HG03571 (cell line): Measurements from ENCODE around the gene GDF2.

ENCODE experiments used
- ATAC-seq: cut with Tn5 transposase; IDR thresholded peaks from one replicate; pipeline ENCODE4 v1.9.1; 2021; ENCODE audit not compliant: unreplicated experiment

Gene GDF2

DNA sequence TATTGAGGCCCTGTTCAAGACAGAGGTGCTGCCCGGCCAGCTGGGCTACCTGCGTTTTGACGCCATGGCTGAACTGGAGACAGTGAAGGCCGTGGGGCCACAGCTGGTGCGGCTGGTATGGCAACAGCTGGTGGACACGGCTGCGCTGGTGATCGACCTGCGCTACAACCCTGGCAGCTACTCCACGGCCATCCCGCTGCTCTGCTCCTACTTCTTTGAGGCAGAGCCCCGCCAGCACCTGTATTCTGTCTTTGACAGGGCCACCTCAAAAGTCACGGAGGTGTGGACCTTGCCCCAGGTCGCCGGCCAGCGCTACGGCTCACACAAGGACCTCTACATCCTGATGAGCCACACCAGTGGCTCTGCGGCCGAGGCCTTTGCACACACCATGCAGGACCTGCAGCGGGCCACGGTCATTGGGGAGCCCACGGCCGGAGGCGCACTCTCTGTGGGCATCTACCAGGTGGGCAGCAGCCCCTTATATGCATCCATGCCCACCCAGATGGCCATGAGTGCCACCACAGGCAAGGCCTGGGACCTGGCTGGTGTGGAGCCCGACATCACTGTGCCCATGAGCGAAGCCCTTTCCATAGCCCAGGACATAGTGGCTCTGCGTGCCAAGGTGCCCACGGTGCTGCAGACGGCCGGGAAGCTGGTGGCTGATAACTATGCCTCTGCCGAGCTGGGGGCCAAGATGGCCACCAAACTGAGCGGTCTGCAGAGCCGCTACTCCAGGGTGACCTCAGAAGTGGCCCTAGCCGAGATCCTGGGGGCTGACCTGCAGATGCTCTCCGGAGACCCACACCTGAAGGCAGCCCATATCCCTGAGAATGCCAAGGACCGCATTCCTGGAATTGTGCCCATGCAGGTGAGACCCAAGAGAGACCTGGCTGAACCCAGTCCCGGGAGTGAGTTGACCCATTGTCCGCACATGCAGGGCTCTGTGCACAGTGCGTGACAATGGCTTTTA is 28.7 kb downstream of the GDF2 start:
- no peak for ATAC-seq

DNA sequence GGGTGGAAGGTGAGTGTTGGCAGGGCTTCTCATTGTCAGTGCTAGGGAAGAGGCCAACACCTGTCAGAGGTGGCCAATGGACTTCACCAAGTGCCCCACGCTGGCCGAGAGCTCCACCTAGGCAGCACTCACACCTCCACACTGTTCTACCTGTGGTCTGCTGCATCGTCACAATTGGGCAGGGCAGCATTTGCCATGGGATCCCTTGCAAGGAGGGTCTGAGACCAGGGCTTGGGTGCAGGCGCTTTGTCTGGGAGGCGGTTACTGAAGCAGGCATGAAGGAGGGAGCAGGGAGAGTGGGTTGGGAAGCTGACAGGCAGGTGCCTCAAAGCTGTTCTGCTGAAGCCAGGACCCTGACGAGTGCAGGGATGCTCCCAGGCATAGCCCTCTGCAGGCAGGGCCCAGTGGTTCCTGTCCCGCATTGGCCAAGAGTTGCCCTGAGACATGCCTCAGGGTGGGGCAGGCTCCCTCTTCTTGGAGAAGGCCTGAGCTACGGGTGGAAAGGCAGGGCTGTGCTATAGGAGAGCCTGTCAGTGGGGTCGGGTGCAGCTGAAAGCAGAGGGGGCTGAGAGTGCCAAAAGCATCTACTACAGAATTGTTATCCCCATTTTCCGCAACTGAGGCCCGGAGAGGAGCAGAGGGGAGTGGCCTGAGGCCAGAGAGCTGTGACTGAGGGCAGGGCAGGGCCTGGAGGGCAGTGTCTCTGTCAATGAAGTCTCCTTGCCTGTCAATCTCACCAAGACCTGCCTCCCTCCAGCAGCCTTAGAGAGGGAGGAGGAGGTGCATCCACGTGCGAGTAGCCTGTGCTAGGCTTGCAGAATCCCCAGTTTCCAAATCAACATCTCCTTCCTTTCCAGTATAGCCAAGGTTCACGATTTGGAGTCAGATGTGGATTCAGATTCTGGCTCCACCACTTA is 29.9 kb downstream of the GDF2 start:
- no peak for ATAC-seq

DNA sequence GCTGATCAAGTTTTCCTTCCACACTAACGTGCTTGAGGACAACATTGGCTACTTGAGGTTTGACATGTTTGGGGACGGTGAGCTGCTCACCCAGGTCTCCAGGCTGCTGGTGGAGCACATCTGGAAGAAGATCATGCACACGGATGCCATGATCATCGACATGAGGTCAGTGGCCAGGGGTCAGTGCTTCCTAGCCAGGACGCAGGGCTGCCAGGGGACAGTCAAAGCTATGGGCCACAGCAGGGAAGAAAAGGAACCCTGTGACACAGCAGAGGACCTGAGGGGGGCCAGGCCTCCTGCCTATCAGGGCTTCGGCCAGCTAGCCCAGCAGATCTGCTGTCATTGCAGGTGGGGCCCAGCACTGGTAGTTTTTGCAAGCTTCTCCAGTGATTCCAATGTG is 31.1 kb downstream of the GDF2 start:
- no peak for ATAC-seq

DNA sequence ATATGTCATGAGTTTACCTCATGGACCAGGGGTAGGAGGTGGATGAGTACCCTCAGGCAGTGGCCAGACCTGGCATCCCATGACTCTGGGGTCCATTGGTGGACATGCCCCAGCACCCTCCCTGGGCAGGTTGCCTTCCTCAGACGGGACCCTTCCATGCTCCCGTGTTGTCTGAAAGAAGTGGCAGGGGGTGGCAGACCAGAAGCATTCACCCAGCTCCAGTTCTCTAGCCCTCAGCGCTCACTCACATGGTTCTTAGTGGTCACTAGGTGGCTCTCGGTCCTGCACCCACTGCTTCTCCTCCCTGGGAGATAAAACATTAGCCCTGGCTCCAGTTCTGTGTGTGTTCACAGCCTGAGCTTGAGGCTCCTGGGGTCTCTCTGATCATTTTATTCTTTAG is 31.9 kb downstream of the GDF2 start:
- no peak for ATAC-seq

DNA sequence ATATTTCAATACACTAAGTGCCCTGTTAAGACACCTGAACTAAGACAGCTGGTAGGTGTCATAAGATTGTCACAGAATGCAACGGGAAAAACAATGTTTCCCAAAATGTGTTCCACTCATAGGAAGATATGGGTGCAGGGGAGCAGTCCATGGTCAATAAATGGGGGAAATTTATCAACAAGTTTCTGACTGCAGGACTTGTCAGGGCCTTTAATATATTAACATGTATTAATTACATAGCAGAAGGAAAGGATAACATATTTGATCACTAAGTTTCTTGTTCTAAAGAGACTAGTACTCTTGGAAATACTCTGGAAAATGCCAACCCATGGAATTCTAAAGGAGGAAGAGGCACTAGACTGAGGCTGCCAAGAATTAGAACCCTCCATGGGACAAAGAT is 32.6 kb downstream of the GDF2 start:
- no peak for ATAC-seq

DNA sequence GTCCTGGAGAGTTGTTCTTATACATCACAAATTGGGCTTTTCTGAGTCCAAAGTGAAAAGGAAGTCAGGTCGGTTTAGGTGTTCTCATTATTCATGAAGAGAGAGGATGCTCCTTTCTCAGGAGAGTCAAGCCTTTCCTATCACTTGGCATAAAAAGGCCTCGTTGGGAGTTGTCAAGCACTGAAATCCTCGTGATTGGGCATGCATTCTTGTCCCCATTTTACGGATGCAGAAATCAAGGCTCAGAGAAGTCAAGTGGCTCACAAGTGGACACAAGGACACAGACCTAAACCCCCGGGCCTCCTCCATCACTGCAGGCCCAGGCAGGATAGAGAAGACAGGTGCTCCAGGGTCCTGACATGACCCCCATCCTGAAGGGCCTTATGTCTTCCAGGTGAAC is 34.5 kb downstream of the GDF2 start:
- ATAC-seq, result no peak

DNA sequence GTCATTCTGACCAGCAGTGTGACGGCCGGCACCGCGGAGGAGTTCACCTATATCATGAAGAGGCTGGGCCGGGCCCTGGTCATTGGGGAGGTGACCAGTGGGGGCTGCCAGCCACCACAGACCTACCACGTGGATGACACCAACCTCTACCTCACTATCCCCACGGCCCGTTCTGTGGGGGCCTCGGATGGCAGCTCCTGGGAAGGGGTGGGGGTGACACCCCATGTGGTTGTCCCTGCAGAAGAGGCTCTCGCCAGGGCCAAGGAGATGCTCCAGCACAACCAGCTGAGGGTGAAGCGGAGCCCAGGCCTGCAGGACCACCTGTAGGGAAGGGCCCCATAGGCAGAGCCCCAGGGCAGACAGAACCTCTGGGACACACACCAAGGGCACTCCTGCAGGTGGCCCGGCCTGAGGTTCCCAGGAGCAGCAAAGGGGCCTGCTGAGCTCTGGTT is 34.9 kb downstream of the GDF2 start:
- ATAC-seq, result no peak

DNA sequence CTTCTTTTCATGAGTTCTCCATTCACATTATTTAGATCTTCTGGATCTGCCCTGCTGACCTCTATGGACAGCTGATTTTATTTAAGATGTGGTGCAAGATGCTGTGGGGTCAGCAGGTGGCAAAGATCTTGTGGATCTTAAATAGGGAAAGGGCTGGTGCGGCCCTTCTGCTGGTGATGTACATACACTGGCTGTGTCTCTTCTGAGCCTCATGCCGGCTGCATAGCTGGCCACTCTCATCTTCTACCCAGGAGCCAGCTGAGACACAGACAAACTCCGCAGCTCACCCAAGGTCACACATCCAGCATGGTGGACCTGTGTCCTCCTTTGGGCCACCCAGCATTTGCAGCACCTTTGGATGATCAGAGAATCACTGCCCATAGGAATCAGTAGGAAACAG is 35.7 kb downstream of the GDF2 start:
- ATAC-seq, result no peak

DNA sequence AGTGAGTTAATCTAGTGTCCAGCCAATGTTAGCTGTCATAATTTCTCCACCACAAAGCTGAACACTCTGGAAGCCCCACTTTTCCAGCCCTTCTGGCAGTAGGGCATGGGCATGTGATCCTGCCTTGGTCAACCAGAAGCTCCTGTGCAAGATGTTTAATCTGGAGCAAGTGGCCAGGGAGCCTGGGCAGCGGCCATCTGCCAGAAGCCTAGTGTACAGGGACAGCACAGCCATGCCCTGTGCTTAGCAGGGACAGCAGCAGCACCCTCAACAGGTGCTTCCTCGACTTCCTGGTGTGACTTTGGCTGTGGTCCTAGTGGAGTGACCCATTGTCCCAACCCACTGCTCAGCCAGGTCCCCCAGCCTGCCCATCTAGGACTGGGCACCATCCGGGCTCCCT is 36.2 kb downstream of the GDF2 start:
- ATAC-seq, result no peak

DNA sequence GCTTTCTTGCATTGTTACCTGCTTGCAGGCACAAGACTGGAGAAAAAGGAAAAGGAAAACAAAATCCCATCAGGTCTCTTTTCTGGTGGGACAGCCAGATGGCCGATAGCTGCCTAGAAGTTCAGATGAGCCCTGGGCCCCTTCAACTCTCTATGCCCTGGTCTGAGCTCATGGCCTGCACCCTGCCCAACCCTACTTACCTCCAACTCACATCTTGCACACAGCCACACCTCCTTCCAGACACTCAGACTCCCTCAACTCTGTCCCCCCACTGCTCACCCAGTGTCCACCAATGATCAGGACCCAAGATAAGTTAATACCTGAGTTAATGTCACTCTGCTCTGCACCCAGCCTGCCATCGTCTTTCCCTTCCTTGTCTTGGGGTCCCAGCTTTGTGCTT is 36.8 kb downstream of the GDF2 start:
- ATAC-seq, result no peak

DNA sequence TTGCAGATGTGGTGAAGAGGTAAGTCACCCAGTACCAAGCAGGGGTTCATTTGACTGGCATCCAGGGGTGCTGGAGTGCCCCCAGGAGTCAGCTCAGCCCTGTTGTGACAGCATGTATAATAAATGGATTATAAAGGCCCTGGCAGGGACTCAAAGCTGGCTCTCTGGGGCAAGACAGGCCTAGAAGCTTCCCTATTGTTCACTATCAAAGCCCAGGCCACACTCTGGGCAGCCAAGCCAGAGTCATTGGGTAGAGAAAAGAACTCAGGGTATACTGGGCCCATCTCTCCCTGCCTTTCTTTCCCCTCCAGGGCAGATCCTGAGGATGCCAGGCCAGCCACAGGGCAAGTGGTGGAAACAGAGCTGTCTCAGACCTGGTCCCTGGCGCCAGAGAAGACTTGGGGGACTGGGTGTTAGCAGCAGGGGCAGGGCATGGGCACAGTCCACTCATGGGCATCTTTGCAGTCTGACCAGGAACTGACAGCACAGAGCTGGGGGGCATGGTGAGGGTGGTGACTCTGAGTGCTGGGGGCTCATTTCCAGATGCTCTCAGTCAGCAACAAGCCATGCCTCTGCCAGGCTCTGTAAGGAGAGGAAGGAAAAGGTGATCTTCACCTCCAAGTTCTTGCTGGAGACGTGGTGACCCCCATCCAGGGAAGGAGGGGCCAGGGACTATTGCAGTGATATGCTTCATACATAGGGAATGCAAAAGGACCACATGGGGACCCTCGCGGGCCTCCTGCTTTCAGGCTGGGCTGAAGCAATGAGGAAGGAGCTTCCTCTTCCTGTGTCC is 37.6 kb downstream of the GDF2 start:
- no peak for ATAC-seq

DNA sequence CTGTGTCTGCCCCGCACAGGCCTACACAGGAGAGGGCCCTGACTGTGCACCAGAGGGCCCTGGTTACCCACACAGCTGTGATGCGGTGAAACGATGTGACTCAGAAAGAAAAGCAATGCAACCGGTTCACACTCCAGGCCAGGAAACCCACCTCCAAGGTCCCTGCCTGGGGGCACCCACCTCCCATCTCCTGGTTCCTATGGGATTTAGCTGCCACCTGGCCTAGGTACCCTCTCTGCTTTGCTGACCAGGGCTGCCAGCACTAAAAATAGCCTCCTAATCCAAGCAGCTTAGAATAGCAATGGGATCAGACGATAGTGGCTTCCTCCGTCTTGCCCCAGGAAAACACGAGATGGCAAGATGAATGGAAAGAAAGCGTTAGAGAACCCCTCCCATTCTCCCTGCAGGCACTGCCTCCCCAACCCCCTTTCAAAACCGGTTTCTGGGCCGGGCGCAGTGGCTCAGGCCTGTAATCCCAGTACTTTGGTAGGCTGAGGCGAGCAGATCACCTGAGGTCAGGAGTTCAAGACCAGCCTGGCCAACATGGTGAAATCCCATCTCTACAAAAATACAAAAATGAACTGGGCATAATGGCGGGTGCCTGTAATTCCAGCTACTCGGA is 38.3 kb downstream of the GDF2 start:
- no peak for ATAC-seq

DNA sequence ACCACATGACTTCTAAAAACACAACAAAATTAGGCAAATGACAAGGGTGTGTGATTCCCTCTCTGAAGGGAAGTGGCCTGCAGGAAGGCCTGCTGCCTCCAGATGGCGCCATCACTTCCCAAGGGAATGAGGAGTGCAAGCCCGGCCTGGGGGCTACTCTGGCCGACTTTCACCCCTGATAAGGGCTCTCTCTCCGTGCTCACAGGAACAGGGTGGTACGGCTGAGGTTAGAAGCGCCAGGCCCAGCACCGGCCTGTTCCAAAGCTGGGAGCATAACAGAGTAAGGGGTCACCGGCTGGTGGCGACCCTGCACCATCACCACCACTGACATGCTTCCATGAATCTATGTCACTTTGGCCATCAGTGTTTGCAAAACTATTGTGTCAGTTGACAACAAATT is 39.0 kb downstream of the GDF2 start:
- no peak for ATAC-seq

DNA sequence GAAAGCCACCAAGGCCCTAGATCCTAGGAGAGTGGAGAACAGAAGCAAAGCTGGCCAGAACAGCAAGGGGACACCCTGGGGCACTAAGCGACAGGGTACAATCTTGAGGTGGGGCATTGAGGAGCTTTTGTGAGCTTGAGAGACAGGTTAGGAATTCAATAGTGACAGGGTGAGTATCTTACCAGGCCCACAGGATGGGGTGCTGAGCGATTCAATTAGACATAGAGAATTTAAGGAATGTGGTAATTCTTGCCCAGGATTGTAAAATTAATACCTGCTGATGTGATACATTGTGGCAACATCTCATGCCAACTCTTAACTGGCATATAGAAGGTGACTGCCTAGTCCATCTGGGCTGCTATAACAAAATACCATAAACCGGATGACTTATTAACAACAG is 39.9 kb downstream of the GDF2 start:
- no peak for ATAC-seq

DNA sequence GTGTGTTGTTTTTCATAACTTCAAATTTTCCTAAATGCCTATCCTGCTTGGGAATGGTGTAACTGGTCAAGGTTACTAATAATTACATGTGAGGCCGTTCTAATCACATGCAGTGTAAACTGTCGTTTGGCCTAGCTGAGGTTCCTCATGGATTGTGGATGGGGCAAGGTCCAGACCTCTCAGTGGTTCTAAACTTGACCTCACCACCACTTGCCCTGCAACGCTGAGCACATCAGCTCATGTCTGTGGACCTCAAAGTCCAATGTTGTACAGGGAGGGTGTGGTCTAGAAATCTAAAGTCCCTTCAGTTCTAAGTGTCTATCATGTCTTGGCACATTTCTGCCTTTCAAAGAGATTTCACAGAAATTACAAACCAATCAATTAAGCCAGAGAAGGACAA is 41.5 kb downstream of the GDF2 start:
- no peak for ATAC-seq

DNA sequence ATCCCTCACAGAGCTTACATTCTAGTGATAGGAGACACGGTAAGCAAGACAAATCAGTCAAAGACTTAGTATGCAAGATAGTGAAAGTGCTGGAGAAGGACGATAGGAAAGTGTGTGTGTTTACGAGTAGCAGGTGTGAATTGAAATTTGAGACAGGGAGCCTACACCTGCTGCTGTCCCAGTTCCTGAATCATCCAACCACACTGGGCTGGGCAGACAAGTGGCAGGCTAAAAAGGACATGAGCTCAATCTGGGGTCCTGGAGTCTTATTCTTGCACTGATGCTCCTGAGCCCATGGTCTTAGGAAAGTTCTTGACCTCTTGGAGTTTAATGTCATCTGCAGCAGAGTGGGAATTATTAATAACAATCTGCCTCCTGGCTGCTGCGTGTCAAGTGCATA is 42.1 kb downstream of the GDF2 start:
- ATAC-seq, result no peak

DNA sequence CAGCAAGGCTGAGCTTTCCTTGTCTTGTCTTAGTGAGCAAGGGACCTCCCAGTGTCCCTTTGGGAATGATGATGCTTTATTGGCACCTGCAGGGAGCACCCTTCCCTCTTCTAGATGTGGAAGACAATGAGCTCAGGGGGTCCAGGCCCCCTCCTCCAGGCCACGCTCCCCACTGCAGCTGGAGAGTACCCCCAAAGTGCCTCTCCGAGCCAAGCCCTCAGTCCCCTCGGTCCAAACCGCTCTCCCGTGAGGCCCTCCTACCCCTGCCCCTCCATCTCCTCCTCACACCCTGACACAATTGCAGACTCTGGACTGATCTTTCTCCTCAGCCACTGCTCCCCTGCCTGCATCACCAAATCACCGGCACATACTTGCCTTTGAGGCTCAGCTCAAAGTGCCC is 42.7 kb downstream of the GDF2 start:
- no peak for ATAC-seq

DNA sequence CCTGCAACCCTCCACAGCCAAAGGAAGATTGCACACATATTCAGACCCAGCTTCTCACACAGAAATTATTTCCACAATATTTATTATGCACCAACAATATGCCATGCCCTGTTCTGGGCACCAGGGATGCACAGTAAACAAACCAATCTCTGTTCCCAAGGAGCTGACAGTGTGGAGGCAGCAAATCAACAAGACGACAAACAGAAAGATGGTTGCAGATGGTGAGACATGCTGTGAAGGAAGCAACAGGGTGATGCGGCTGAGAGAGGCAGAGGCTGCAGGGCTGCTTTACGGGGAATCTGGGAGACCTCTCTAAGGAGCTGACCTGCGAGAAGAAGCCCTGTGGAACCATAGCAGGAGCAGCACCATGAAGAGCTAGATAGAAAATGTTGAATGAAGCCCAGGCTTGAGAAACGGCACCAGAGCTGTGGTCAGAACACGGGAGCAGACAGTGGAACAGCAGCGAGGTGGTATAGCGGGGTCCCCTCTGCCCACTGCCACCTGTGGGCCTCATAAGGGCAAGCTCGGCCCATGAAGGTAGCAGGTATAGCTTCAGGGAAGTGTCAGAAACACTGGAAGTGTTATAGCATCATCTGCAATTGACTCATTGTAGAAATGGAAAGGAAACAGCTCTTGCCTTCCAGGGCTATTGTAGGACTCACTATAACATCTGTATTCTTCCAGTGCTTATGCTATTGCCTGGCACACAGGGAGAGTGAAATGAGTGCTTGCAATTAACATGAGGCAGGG is 43.4 kb downstream of the GDF2 start:
- no peak for ATAC-seq

DNA sequence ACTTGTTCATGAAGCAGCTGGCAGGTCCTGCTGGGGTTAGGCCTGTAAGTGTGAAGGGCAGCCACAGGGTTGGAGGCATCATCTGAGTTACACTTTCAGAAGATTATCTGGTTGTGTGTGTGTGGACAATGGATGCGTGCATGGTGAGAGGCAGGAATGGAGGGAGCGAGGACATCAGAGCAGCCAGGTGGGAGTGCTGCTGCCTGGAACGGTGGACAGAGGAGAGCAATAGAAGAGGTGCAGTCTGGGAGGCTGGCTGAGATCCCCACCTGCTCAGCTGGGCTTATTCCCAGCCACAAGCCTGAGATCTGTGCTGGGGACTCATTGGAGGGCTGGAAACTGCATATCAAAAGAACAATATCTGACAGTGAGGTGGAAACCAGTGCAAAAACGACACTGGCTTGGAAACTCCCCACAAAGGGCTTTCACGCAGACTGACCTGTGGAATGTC is 44.0 kb downstream of the GDF2 start:
- ATAC-seq, result no peak
